Naive thymus-derived CD4-positive, alpha-beta T cell (primary cell): Measurements from ENCODE around the gene DICER1. TPM values are rescaled to one million over a fixed set of nuclear protein-coding genes. Genes with fewer than 3 reads are reported as not detected.

Experiments used
- ATAC-seq: fragments of 150-1000 bp; cut with Tn5 transposase; 2 replicates; pipeline ENCODE4 v1.10.0; 2021; ENCODE audit warnings: mild to moderate bottlenecking, moderate library complexity
- CTCF ChIA-PET: fragments of 350-600 bp; sonication (Branson Sonifier 250); formaldehyde crosslinking; loops from one replicate; lab custom pipeline; 2021; ENCODE audit warnings: antibody characterized with exemption; lab: Charles Lee
- POLR2A ChIA-PET: fragments of 350-600 bp; sonication (Branson Sonifier 250); formaldehyde crosslinking; loops from one replicate; lab custom pipeline; 2021; ENCODE audit warnings: antibody characterized with exemption, inconsistent platforms; lab: Charles Lee
- DNase-seq, 9 donors: peaks; one replicate each; pipeline versions ENCODE4 v3.0.0 to v3.0.0-alpha.2; 2020 to 2022; ENCODE audit warnings: mixed read lengths in 1 of 9
- H3K27ac ChIP-seq: one replicate; pipeline ENCODE4 v1.7.0; 2013; ENCODE audit warnings: mild to moderate bottlenecking, low read depth, low read length, moderate library complexity
- H3K27me3 ChIP-seq, 2 donors: one replicate each; pipeline ENCODE4 v1.7.0; 2013; ENCODE audit warnings: low read length in 2 of 2, mild to moderate bottlenecking in 2 of 2, moderate library complexity in 2 of 2; ENCODE audit not compliant: control insufficient read depth in 2 of 2, insufficient read depth in 2 of 2
- H3K36me3 ChIP-seq, 3 experiments: 1 replicate in 2 of 3; 2 replicates in 1 of 3; pipeline ENCODE4 v1.7.0; 2013; ENCODE audit warnings: low read length in 3 of 3, mild to moderate bottlenecking in 3 of 3, moderate library complexity in 1 of 3; ENCODE audit not compliant: insufficient read depth in 3 of 3, control insufficient read depth in 2 of 3
- H3K4me1 ChIP-seq, 2 donors: one replicate each; pipeline ENCODE4 v1.7.0; 2013; ENCODE audit warnings: low read length in 2 of 2, mild to moderate bottlenecking in 2 of 2, moderate library complexity in 1 of 2; ENCODE audit not compliant: control insufficient read depth in 2 of 2, insufficient read depth in 2 of 2
- H3K4me3 ChIP-seq: 2 replicates; pipeline ENCODE4 v1.7.0; 2013; ENCODE audit warnings: mild to moderate bottlenecking, low read length
- H3K9me3 ChIP-seq, 3 experiments: 1 replicate in 2 of 3; 2 replicates in 1 of 3; pipeline ENCODE4 v1.7.0; 2013; ENCODE audit warnings: low read length in 3 of 3; ENCODE audit not compliant: control insufficient read depth in 2 of 3
- H3K27ac Mint-ChIP-seq, 9 donors: one replicate each; pipeline ENCODE4 v1.8.0; 2020 to 2022; ENCODE audit warnings: mixed read lengths in 9 of 9, mild to moderate bottlenecking in 8 of 9, moderate library complexity in 5 of 9, inconsistent platforms in 2 of 9
- H3K27me3 Mint-ChIP-seq, 5 donors: one replicate each; pipeline ENCODE4 v1.8.0; 2021 to 2022; ENCODE audit warnings: mixed read lengths in 5 of 5, mild to moderate bottlenecking in 1 of 5
- H3K36me3 Mint-ChIP-seq, 5 donors: one replicate each; pipeline ENCODE4 v1.8.0; 2020 to 2022; ENCODE audit warnings: mixed read lengths in 5 of 5, mild to moderate bottlenecking in 3 of 5, inconsistent platforms in 1 of 5
- H3K4me1 Mint-ChIP-seq, 7 donors: one replicate each; pipeline ENCODE4 v1.8.0; 2020 to 2022; ENCODE audit warnings: mixed read lengths in 7 of 7, mild to moderate bottlenecking in 3 of 7, inconsistent platforms in 1 of 7
- H3K4me3 Mint-ChIP-seq, 10 donors: one replicate each; pipeline ENCODE4 v1.8.0; 2020 to 2022; ENCODE audit warnings: mild to moderate bottlenecking in 10 of 10, mixed read lengths in 10 of 10, moderate library complexity in 6 of 10, inconsistent platforms in 2 of 10
- H3K9me3 Mint-ChIP-seq, 11 donors: one replicate each; pipeline ENCODE4 v1.8.0; 2020 to 2022; ENCODE audit warnings: mixed read lengths in 11 of 11, mild to moderate bottlenecking in 4 of 11, inconsistent platforms in 1 of 11, moderate library complexity in 1 of 11
- intact Hi-C, 2 donors: fragments of 100-400 bp; cut with micrococcal nuclease; formaldehyde crosslinking; loops; one replicate each; pipeline ENCODE4 v1.15.1; 2023
- polyA plus RNA-seq, 2 donors: library from polyadenylated mRNA; unstranded; fragments of 300-500 nt; fragmentation: Illumina TruSeq; gene quantifications; one replicate each; pipeline ENCODE4 v1.2.3, GENCODE V29; 2021
- total RNA-seq, 6 experiments: library from RNA in 5 of 6; stranded (reverse) in 5 of 6; gene quantifications; 1 replicate in 5 of 6; 2 replicates in 1 of 6; pipeline ENCODE4 v1.2.3 and lab custom pipeline; 2021 to 2026

Gene DICER1
- total and polyA plus RNA-seq, 7 experiments from 2014 or later, result 11.0 to 78.2 (median 62.6) TPM

DNA sequence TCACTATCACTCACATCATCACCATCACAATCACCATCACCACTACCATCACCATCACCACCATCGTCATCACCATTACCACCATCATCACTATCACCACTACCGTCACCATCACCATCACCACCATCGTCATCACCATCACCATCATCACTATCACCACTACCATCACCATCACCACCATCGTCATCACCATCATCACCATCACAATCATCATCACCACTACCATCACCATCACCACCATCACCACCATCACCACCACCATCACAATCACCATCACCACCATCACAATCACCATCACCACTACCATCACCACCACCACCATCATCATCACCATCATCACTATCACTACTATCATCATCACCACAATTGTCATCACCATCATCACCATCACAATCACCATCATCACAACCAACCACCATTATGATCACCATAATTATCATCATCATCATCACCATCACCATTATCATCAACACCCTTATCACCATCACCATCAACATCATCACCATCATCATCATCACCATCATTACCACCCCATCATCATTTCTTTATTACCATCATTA, 90.8 kb downstream of the DICER1 start:
- Histone ChIP-seq H3K36me3 (no peaks in the 10 kb centered on the region), H3K4me3 (no peak overlapping the region), H3K27me3 (no peaks in the 10 kb centered on the region), H3K9me3 (no peaks in the 10 kb centered on the region), H3K27ac (no peak overlapping the region), H3K4me1 (no peaks in the 10 kb centered on the region)
- Mint-ChIP-seq H3K4me3 (no peak overlapping the region), H3K27me3 (peaks cover 0 to 9% (median 5%) of the 10 kb centered on the region in 5 donors), H3K4me1 (peaks cover 0 to 2% (median 0%) of the 10 kb centered on the region in 7 donors), H3K9me3 (peaks cover 0 to 3% (median 0%) of the 10 kb centered on the region in 11 donors), H3K36me3 (no peaks in the 10 kb centered on the region), H3K27ac (no peak overlapping the region)
- ATAC-seq, result no peak
- CTCF ChIA-PET, result no interaction called here
- intact Hi-C loops, result no loop called here
- no peak for DNase-seq
- POLR2A ChIA-PET, result no interaction called here

DNA sequence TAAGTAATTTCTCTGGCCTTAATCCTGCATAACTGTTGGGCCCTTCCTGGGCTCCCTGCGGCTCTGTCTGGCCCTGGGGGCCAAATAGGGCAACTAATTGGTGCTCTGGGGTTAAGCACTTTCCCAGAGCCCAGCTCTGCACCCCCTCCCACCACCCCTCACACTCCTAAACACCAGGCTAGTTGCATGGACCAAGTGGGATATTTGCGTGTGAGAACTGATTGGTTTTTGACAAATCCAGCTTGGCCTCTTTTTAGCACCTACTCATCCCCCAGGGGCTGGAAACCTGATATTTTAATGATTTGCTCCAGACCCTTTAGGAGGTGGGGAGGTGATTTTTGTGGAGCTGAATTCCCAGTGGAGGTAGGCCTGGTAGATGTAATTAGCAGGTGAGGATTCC, 91.9 kb downstream of the DICER1 start:
- POLR2A ChIA-PET, result no interaction called here

DNA sequence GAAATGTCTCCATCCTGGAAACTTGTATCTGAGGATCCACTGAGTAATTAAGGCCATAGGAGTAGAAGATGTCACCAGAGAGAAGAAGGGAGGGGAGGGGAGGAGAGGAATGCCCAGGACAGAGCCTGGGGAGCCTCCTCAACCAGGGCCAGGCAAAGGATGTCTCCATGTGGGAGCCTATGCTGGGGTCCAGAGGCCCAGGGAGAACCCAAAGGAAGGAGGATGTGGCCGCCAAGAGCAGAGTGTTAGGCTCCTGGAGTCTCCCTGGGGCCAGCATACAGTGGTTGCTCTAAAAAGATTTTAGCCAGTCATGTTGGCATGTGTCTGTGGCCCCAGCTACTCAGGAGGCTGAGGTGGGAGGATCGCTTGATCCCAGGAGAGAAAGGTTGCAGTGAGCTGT, 92.6 kb downstream of the DICER1 start:
- Histone ChIP-seq H3K27me3 (no peaks in the 10 kb centered on the region), H3K36me3 (no peaks in the 10 kb centered on the region), H3K9me3 (no peaks in the 10 kb centered on the region), H3K4me1 (no peaks in the 10 kb centered on the region), H3K27ac (no peak overlapping the region), H3K4me3 (no peak overlapping the region)
- Mint-ChIP-seq H3K36me3 (no peaks in the 10 kb centered on the region), H3K27ac (no peak overlapping the region), H3K4me3 (no peak overlapping the region), H3K9me3 (peaks cover 0 to 3% (median 0%) of the 10 kb centered on the region in 11 donors), H3K4me1 (peaks cover 0 to 4% (median 0%) of the 10 kb centered on the region in 7 donors), H3K27me3 (peaks cover 0 to 6% (median 4%) of the 10 kb centered on the region in 5 donors)
- ChIA-PET POLR2A (no interaction called here), CTCF (no interaction called here)
- DNase-seq, result no peak
- ATAC-seq, result no peak
- intact Hi-C loops, result no loop called here

More for the DNA sequence above, 91.9 kb downstream of the DICER1 start:
- no peak overlapping the region for H3K4me3 ChIP-seq
- H3K27ac ChIP-seq, result no peak overlapping the region
- no peaks in the 10 kb centered on the region for H3K27me3 ChIP-seq
- no peaks in the 10 kb centered on the region for H3K9me3 ChIP-seq
- H3K4me1 ChIP-seq, result no peaks in the 10 kb centered on the region
- intact Hi-C loops, result no loop called here
- DNase-seq (no peak), ATAC-seq (no peak)
- Mint-ChIP-seq H3K36me3 (no peaks in the 10 kb centered on the region), H3K27me3 (peaks cover 0 to 8% (median 5%) of the 10 kb centered on the region in 5 donors), H3K9me3 (peaks cover 0 to 3% (median 0%) of the 10 kb centered on the region in 11 donors), H3K27ac (no peak overlapping the region), H3K4me3 (no peak overlapping the region), H3K4me1 (peaks cover 0 to 4% (median 0%) of the 10 kb centered on the region in 7 donors)
- CTCF ChIA-PET, result no interaction called here
- no peaks in the 10 kb centered on the region for H3K36me3 ChIP-seq

DNA sequence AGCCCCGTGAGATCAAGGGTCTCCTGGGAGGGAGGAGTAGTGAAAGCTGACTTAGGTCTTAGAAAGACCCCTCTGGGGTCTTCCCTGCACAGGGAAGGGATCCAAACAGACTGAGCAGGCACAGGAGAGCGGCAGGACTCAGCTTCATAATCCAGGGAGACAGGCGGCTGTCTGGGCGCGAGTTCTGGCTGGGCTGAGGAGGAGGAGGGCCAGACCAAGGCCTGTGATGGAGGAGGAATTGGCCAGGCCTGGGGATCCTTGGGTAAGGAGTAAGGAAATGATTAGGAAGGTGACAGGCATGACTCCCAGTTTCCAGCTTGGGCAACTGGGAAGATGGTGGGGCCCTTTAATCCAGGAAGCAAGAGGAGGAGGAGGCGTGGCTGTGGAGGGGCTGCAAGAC, 93.1 kb downstream of the DICER1 start:
- no peak for ATAC-seq
- ChIA-PET CTCF (no interaction called here), POLR2A (no interaction called here)
- no peaks in the 10 kb centered on the region for H3K36me3 Mint-ChIP-seq
- no peak overlapping the region for H3K27ac ChIP-seq
- H3K4me1 ChIP-seq, result no peaks in the 10 kb centered on the region
- intact Hi-C loops, result no loop called here
- H3K4me3 Mint-ChIP-seq, result no peak overlapping the region
- peaks cover 0 to 3% (median 0%) of the 10 kb centered on the region in 11 donors for H3K9me3 Mint-ChIP-seq
- peaks cover 0 to 6% (median 2%) of the 10 kb centered on the region in 7 donors for H3K4me1 Mint-ChIP-seq
- H3K27ac Mint-ChIP-seq, result no peak overlapping the region
- H3K36me3 ChIP-seq, result no peaks in the 10 kb centered on the region
- H3K27me3 ChIP-seq, result no peaks in the 10 kb centered on the region
- H3K27me3 Mint-ChIP-seq, result peaks cover 0 to 6% (median 4%) of the 10 kb centered on the region in 5 donors
- no peaks in the 10 kb centered on the region for H3K9me3 ChIP-seq
- H3K4me3 ChIP-seq, result no peak overlapping the region
- DNase-seq, result no peak

DNA sequence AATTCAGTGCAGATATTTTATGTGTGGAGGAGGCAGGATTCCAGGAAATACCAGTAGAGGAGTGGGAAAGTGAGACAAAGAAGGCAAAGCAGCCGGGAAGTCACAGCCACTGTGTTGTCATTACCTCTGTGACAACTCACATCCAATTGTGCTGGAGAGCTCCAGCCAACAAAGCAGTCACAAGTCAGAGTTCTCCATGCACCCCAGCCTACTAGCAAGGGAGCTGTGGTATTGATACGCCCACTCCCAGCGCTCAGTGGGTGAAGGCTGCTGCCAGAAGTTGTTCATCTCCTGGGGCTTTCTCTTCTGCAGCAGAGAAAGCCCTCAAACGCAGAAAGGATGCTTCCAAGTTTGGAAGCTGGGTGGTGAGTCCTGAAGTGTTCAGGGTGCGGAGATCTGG, 93.9 kb downstream of the DICER1 start:
- ATAC-seq (no peak), DNase-seq (no peak)
- Histone ChIP-seq H3K4me3 (no peak overlapping the region), H3K9me3 (no peaks in the 10 kb centered on the region), H3K36me3 (no peaks in the 10 kb centered on the region), H3K27me3 (no peaks in the 10 kb centered on the region), H3K27ac (no peak overlapping the region), H3K4me1 (no peaks in the 10 kb centered on the region)
- H3K9me3 Mint-ChIP-seq, result peaks cover 0 to 3% (median 0%) of the 10 kb centered on the region in 11 donors
- no peaks in the 10 kb centered on the region for H3K36me3 Mint-ChIP-seq
- no peak overlapping the region for H3K27ac Mint-ChIP-seq
- no peak overlapping the region for H3K4me3 Mint-ChIP-seq
- CTCF ChIA-PET, result no interaction called here
- peaks cover 0 to 11% (median 8%) of the 10 kb centered on the region in 7 donors for H3K4me1 Mint-ChIP-seq
- intact Hi-C loops, result no loop called here
- POLR2A ChIA-PET, result no interaction called here
- H3K27me3 Mint-ChIP-seq, result no peaks in the 10 kb centered on the region

DNA sequence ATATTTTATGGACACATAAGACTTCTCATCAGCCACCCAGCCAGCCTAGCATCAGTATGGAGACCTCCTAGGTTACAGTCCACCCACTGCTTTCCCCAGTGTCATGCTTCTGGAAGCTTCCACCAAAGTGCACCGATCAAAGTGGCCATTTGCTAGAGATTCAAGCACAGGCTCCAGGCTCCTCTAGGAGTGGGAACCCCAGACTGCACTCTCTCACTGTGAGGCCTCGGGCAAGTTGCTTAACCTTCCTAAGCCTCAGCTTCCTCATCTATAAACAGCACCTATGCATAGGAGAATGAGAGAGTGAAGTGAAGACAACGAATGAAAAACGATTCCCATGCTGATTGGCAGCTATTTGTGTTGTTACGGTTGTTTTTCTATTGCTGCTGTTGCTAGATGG, 94.4 kb downstream of the DICER1 start:
- Histone ChIP-seq H3K27me3 (no peaks in the 10 kb centered on the region), H3K4me1 (no peaks in the 10 kb centered on the region), H3K36me3 (no peaks in the 10 kb centered on the region), H3K27ac (no peak overlapping the region), H3K4me3 (no peak overlapping the region), H3K9me3 (no peaks in the 10 kb centered on the region)
- Mint-ChIP-seq H3K27ac (no peak overlapping the region), H3K4me3 (no peak overlapping the region), H3K9me3 (peaks cover 0 to 3% (median 0%) of the 10 kb centered on the region in 11 donors), H3K27me3 (no peaks in the 10 kb centered on the region), H3K4me1 (peaks cover 0 to 14% (median 8%) of the 10 kb centered on the region in 7 donors), H3K36me3 (no peaks in the 10 kb centered on the region)
- ATAC-seq (no peak), DNase-seq (no peak)
- POLR2A ChIA-PET, result no interaction called here
- intact Hi-C loops, result no loop called here
- CTCF ChIA-PET, result no interaction called here

DNA sequence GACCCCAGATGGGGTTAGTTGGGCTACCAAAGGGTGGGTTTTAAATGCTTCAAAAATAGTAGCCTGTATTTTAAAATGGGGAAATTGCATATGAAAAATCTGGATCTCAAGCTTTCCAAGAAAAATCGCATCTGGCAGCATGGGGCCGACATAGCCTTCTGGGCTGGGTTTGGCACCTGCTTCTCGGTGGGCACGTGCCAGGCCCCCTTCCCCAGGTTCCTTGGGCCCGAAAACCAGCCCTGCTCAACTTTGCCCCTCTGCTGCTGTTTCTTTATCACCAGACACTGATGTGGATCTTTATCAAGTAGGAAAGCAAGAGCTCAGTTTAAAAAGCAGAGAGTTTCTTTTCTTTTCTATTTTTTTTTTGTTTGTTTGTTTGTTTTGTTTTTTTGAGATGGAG, 95.1 kb downstream of the DICER1 start:
- H3K36me3 Mint-ChIP-seq, result no peaks in the 10 kb centered on the region
- intact Hi-C loops, result no loop called here
- CTCF ChIA-PET, result interaction anchor here (0.6 to 0.7 kb wide), 3 partner anchors 10 to 1458 kb away, joined by 3 to 4 read pairs (median 3); no protein-coding TSS in a partner anchor
- no peak for DNase-seq
- Histone ChIP-seq H3K27me3 (no peaks in the 10 kb centered on the region), H3K4me1 (no peaks in the 10 kb centered on the region), H3K4me3 (no peak overlapping the region), H3K27ac (no peak overlapping the region), H3K36me3 (no peaks in the 10 kb centered on the region), H3K9me3 (no peaks in the 10 kb centered on the region)
- H3K27me3 Mint-ChIP-seq, result no peaks in the 10 kb centered on the region
- H3K4me1 Mint-ChIP-seq, result peaks cover 0 to 14% (median 8%) of the 10 kb centered on the region in 7 donors
- POLR2A ChIA-PET, result no interaction called here
- H3K9me3 Mint-ChIP-seq, result peaks cover 0 to 3% (median 0%) of the 10 kb centered on the region in 11 donors
- H3K27ac Mint-ChIP-seq, result no peak overlapping the region
- no peak overlapping the region for H3K4me3 Mint-ChIP-seq
- ATAC-seq, result no peak
